B cell (primary cell): Measurements from ENCODE around the gene EVC.

Experiments
- CTCF ChIP-seq: fragments of 200-600 bp; IDR thresholded peaks from one replicate; pipeline ENCODE4 v1.8.0; 2022; ENCODE audit warnings: antibody characterized with exemption, mild to moderate bottlenecking
- EZH2 ChIP-seq: IDR thresholded peaks from 2 replicates; pipeline ENCODE4 v1.6.1; 2012; ENCODE audit warnings: borderline replicate concordance, low read depth, mild to moderate bottlenecking, moderate library complexity, low read length; ENCODE audit not compliant: insufficient read depth, poor library complexity, severe bottlenecking

- TF ChIP-seq CTCF (no peak), EZH2 (no peak)
Observed at GRCh38 chr4:5839332-5839731, 128.3 kb downstream of the EVC start.
